Stomach (tissue), 9 donors: Measurements from ENCODE around the gene DTX3L. TPM values are rescaled to one million over a fixed set of nuclear protein-coding genes. Genes with fewer than 3 reads are reported as not detected.

Experiments
- DNase-seq, 2 donors: peaks; one replicate each; pipeline versions ENCODE4 v3.0.0 to v3.0.0-alpha.2; 2013 to 2019
- H3K27ac ChIP-seq, 5 donors: fragments of 200-600 bp in 4 of 5; sonication (generic) in 4 of 5; one replicate each; pipeline ENCODE4 v1.5.1; 2013 to 2019; ENCODE audit warnings: mild to moderate bottlenecking in 1 of 5, moderate library complexity in 1 of 5
- H3K27me3 ChIP-seq, 3 donors: fragments of 200-600 bp; sonication (generic); one replicate each; pipeline ENCODE4 v1.5.1; 2017 to 2019; ENCODE audit warnings: mixed run types in 1 of 3
- H3K36me3 ChIP-seq, 4 donors: fragments of 200-600 bp; sonication (generic); 1 replicate in 3 of 4; 2 replicates in 1 of 4; pipeline ENCODE4 v1.5.1; 2016 to 2019
- H3K4me1 ChIP-seq, 4 donors: fragments of 200-600 bp; sonication (generic); one replicate each; pipeline ENCODE4 v1.5.1; 2016 to 2019
- H3K4me3 ChIP-seq, 4 donors: fragments of 200-600 bp; sonication (generic) in 3 of 4; one replicate each; pipeline ENCODE4 v1.5.1; 2016 to 2019; ENCODE audit warnings: mild to moderate bottlenecking in 1 of 4
- H3K9me3 ChIP-seq, 4 donors: fragments of 200-600 bp; sonication (generic); one replicate each; pipeline ENCODE4 v1.5.1; 2016 to 2019
- CTCF ChIP-seq, 7 experiments: fragments of 450-650 bp in 4 of 7; fragments of 200-600 bp in 3 of 7; sonication (generic) in 3 of 7; IDR thresholded peaks; one replicate each; pipeline ENCODE4 v1.5.1; 2016 to 2019; ENCODE audit warnings: antibody characterized with exemption in 7 of 7, control low read depth in 2 of 7, mild to moderate bottlenecking in 1 of 7
- EP300 ChIP-seq: sonication (generic); formaldehyde crosslinking; IDR thresholded peaks from one replicate; pipeline ENCODE4 v1.6.1; 2017; ENCODE audit warnings: antibody characterized with exemption
- POLR2A ChIP-seq, 4 donors: fragments of 450-650 bp; IDR thresholded peaks; one replicate each; pipeline ENCODE4 v1.6.1; 2016; ENCODE audit warnings: antibody characterized with exemption in 4 of 4, control low read depth in 2 of 4, mild to moderate bottlenecking in 1 of 4, moderate library complexity in 1 of 4
- POLR2AphosphoS5 ChIP-seq, 3 donors: sonication (generic); formaldehyde crosslinking; IDR thresholded peaks; one replicate each; pipeline ENCODE4 v1.6.1; 2016; ENCODE audit warnings: antibody characterized with exemption in 3 of 3
- WGBS, 5 donors: extraction: QIAGEN DNeasy Blood & Tissue Kit in 3 of 5; methylation state at CpG; one replicate each; pipeline versions ENCODE4 v1.1.5 to v1.1.7; 2013 to 2018; 5-methylcytosine and 5-hydroxymethylcytosine counted together
- intact Hi-C: fragments of 100-400 bp; cut with DNase I; formaldehyde crosslinking; loops from one replicate; pipeline ENCODE4 v1.15.1; 2023; ENCODE audit warnings: low total_unique reads
- polyA plus RNA-seq, 3 donors: library from polyadenylated mRNA; stranded (reverse); fragments of 200-250 nt; gene quantifications; one replicate each; pipeline ENCODE4 v1.2.3, GENCODE V29; 2013
- total RNA-seq, 5 donors: library from RNA; depleted of rRNA; stranded (reverse); fragments of >200 nt; gene quantifications; one replicate each; pipeline versions ENCODE4 v1.1.0 to v1.2.3, GENCODE V29; 2014 to 2016
- donor health status: healthy with polysubstance abuse.
- donor health status: Bipolar disorder and iron deficiency.
- donor health status: healthy.

Gene DTX3L
- total and polyA plus RNA-seq, 8 donors, result 5.8 to 29.0 (median 15.1) TPM

- H3K27ac ChIP-seq, result no peak overlapping the region
- WGBS, 5 donors, result 72 to 93% (median 78%) methylated on average over 2 of the region's 2 CpGs
Observed at GRCh38 chr3:122530164-122530563, 34.0 kb upstream of the DTX3L start.

GRCh38 chr3:122533480-122533879 is 30.7 kb upstream of the DTX3L start:
- Histone ChIP-seq H3K4me1 (peaks cover 0 to 6% (median 0%) of the 10 kb centered on the region in 4 donors), H3K27me3 (no peaks in the 10 kb centered on the region), H3K9me3 (no peaks in the 10 kb centered on the region), H3K27ac (no peak overlapping the region), H3K4me3 (no peak overlapping the region), H3K36me3 (peaks cover 57 to 99% (median 94%) of the 10 kb centered on the region in 4 donors)
- no peak for DNase-seq
- 86 to 96% (median 87%) methylated on average over 2 of the region's 2 CpGs for WGBS, 5 donors
- intact Hi-C loops, result no loop called here
- TF ChIP-seq CTCF (IDR thresholded peaks at IDR 0.05) (no peak), POLR2AphosphoS5 (IDR thresholded peaks at IDR 0.05) (no peak), POLR2A (IDR thresholded peaks at IDR 0.05) (no peak), EP300 (no peak)

More at GRCh38 chr3:122530164-122530563, 34.0 kb upstream of the DTX3L start:
- TF ChIP-seq POLR2AphosphoS5 (IDR thresholded peaks at IDR 0.05), result no peak
- no peak for TF ChIP-seq EP300
- no peak for TF ChIP-seq POLR2A (IDR thresholded peaks at IDR 0.05)
- no peak for TF ChIP-seq CTCF (IDR thresholded peaks at IDR 0.05)
- Histone ChIP-seq H3K36me3 (peaks cover 48 to 85% (median 82%) of the 10 kb centered on the region in 4 donors), H3K27me3 (no peaks in the 10 kb centered on the region), H3K4me3 (no peak overlapping the region), H3K4me1 (no peaks in the 10 kb centered on the region), H3K9me3 (no peaks in the 10 kb centered on the region)
- no peak for DNase-seq
- intact Hi-C loops, result no loop called here

GRCh38 chr3:122533931-122534334 is 30.2 kb upstream of the DTX3L start:
- H3K27ac ChIP-seq, result no peak overlapping the region
- 76 to 84% (median 79%) methylated on average over 1 of the region's 1 CpG for WGBS, 5 donors
- H3K36me3 ChIP-seq, result peaks cover 57 to 99% (median 94%) of the 10 kb centered on the region in 4 donors
- no peaks in the 10 kb centered on the region for H3K9me3 ChIP-seq
- no peak overlapping the region for H3K4me3 ChIP-seq
- no peak for TF ChIP-seq CTCF (IDR thresholded peaks at IDR 0.05)
- no peak for TF ChIP-seq POLR2A (IDR thresholded peaks at IDR 0.05)
- no peak for TF ChIP-seq EP300
- no peak for TF ChIP-seq POLR2AphosphoS5 (IDR thresholded peaks at IDR 0.05)
- no peaks in the 10 kb centered on the region for H3K27me3 ChIP-seq
- intact Hi-C loops, result no loop called here
- peaks cover 0 to 6% (median 0%) of the 10 kb centered on the region in 4 donors for H3K4me1 ChIP-seq
- DNase-seq, result no peak

GRCh38 chr3:122535964-122536631 is 28.0 kb upstream of the DTX3L start:
- 85 to 90% (median 89%) methylated on average over 6 of the region's 6 CpGs for WGBS, 5 donors
- no peak overlapping the region for H3K27ac ChIP-seq

More at GRCh38 chr3:122535964-122536631, 28.0 kb upstream of the DTX3L start:
- no peak overlapping the region for H3K4me3 ChIP-seq
- peaks cover 66 to 100% (median 100%) of the 10 kb centered on the region in 4 donors for H3K36me3 ChIP-seq
- intact Hi-C loops, result no loop called here
- DNase-seq, result no peak
- H3K4me1 ChIP-seq, result peaks cover 0 to 6% (median 0%) of the 10 kb centered on the region in 4 donors
- TF ChIP-seq POLR2AphosphoS5 (IDR thresholded peaks at IDR 0.05) (no peak), POLR2A (IDR thresholded peaks at IDR 0.05) (no peak), EP300 (no peak), CTCF (IDR thresholded peaks at IDR 0.05) (no peak)
- H3K9me3 ChIP-seq, result no peaks in the 10 kb centered on the region
- no peaks in the 10 kb centered on the region for H3K27me3 ChIP-seq
